Measurements from ENCODE around the gene KCTD15.

The KCTD15 gene

GRCh38 chr19:33772102-33772857 is 24.4 kb upstream of the KCTD15 start:
- Histone ChIP-seq H3K27me3 (replicated peaks) (peaks cover 2% of the 10 kb centered on the region), H3K36me3 (replicated peaks) (no peaks in the 10 kb centered on the region), H3K27ac (no peak overlapping the region), H3K4me3 (ENCODE audit: low read depth, low read length) (no peak overlapping the region)
- in situ Hi-C loops (cut with HindIII; ENCODE audit: low pct_ligation_motif_present, low sequenced_read_pairs) = loop anchor here (25.0 kb wide), 1 partner anchor 360 kb away; no protein-coding TSS in a partner anchor
- TF ChIP-seq, protein P1, sequence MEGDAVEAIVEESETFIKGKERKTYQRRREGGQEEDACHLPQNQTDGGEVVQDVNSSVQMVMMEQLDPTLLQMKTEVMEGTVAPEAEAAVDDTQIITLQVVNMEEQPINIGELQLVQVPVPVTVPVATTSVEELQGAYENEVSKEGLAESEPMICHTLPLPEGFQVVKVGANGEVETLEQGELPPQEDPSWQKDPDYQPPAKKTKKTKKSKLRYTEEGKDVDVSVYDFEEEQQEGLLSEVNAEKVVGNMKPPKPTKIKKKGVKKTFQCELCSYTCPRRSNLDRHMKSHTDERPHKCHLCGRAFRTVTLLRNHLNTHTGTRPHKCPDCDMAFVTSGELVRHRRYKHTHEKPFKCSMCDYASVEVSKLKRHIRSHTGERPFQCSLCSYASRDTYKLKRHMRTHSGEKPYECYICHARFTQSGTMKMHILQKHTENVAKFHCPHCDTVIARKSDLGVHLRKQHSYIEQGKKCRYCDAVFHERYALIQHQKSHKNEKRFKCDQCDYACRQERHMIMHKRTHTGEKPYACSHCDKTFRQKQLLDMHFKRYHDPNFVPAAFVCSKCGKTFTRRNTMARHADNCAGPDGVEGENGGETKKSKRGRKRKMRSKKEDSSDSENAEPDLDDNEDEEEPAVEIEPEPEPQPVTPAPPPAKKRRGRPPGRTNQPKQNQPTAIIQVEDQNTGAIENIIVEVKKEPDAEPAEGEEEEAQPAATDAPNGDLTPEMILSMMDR (IDR thresholded peaks at IDR 0.05; ENCODE audit: low read depth, low read length, missing control alignments) = no peak
- DNase-seq = no peak

DNA sequence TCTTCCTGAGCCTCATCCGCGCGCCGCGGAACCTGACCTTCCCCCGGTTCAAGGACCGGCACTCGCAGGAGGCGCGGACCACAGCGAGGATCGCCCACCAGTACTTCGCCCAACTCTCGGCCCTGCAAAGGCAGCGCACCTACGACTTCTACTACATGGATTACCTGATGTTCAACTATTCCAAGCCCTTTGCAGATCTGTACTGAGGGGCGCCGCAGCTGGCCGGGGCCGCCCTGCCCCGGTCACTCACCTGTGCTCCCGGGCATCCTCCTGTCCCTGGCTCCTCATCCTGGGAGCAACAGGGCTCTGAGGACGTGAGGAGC is 23.9 kb upstream of the KCTD15 start:
- no peak for DNase-seq
- H3K36me3 ChIP-seq (replicated peaks) = no peaks in the 10 kb centered on the region
- H3K4me3 ChIP-seq (ENCODE audit: low read depth, low read length) = no peak overlapping the region
- in situ Hi-C loops (cut with HindIII; ENCODE audit: low pct_ligation_motif_present, low sequenced_read_pairs) = loop anchor here (25.0 kb wide), 1 partner anchor 361 kb away; no protein-coding TSS in a partner anchor
- H3K27me3 ChIP-seq (replicated peaks) = peaks cover 2% of the 10 kb centered on the region
- no peak overlapping the region for H3K27ac ChIP-seq
- TF ChIP-seq, protein P1 (IDR thresholded peaks at IDR 0.05; ENCODE audit: low read depth, low read length, missing control alignments) = no peak

DNA sequence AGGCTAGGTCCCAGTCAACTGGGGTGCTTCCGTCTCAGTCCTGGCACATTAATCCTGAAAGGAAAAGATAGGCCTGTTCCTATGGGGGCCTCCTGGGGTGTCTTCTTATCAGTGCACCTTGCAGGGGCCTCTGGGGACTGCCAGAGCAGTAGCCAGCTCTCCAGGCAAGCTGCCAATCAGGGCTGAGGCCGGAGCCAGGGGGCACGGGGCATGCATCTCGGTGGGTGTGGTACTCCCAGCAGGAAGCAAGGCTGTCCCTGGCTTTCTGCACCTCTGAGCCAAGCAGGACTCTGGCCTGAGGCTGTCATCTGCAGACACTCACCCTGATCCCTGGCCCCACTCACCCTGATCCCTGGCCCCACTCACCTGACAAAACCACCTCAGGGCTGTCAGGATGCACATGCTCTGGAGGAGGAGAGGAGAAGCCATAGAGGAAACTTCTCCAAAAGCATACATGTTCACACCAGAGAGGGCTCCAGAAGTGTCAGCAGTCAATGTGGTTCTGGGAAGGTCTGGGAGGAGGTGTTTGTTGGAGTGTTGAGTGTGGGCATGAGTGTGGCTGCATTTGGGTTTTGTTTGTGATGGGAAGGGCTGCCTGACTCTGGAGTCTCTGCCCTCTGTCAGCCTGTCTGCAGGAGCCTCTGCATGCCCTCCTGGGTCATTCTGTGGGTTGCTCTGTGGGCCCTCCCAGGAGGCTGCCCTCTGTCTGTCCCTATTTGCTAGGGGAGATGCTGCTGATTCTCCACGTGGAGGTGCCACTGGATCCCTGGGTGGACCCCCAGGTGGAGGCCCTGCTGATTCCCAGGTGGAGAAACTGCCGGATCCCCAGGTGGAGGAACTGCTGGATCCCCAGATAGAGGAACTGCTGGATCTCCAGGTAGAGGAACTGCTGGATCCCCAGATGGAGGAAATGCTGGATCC is 22.7 kb upstream of the KCTD15 start:
- no peak for DNase-seq
- no peak overlapping the region for H3K4me3 ChIP-seq (ENCODE audit: low read depth, low read length)
- no peak overlapping the region for H3K27ac ChIP-seq
- no peaks in the 10 kb centered on the region for H3K36me3 ChIP-seq (replicated peaks)
- H3K27me3 ChIP-seq (replicated peaks) = peaks cover 2% of the 10 kb centered on the region
- TF ChIP-seq, protein P1 (IDR thresholded peaks at IDR 0.05; ENCODE audit: low read depth, low read length, missing control alignments) = no peak
- in situ Hi-C loops (cut with HindIII; ENCODE audit: low pct_ligation_motif_present, low sequenced_read_pairs) = loop anchor here (25.0 kb wide), 1 partner anchor 362 kb away; no protein-coding TSS in a partner anchor

- no peak overlapping the region for H3K27ac ChIP-seq
- TF ChIP-seq, protein P1 (IDR thresholded peaks at IDR 0.05; ENCODE audit: low read depth, low read length, missing control alignments) = no peak
- in situ Hi-C loops (cut with HindIII; ENCODE audit: low pct_ligation_motif_present, low sequenced_read_pairs) = loop anchor here (25.0 kb wide), 1 partner anchor 362 kb away; no protein-coding TSS in a partner anchor
- no peaks in the 10 kb centered on the region for H3K36me3 ChIP-seq (replicated peaks)
- H3K4me3 ChIP-seq (ENCODE audit: low read depth, low read length) = no peak overlapping the region
- DNase-seq = no peak
- peaks cover 2% of the 10 kb centered on the region for H3K27me3 ChIP-seq (replicated peaks)
Observed at GRCh38 chr19:33774751-33775150, 21.9 kb upstream of the KCTD15 start.

GRCh38 chr19:33775731-33776487 is 20.8 kb upstream of the KCTD15 start:
- no peak overlapping the region for H3K27ac ChIP-seq
- H3K36me3 ChIP-seq (replicated peaks) = no peaks in the 10 kb centered on the region
- TF ChIP-seq, protein P1 (IDR thresholded peaks at IDR 0.05; ENCODE audit: low read depth, low read length, missing control alignments) = no peak
- H3K4me3 ChIP-seq (ENCODE audit: low read depth, low read length) = no peak overlapping the region
- H3K27me3 ChIP-seq (replicated peaks) = no peaks in the 10 kb centered on the region
- DNase-seq = no peak
- in situ Hi-C loops (cut with HindIII; ENCODE audit: low pct_ligation_motif_present, low sequenced_read_pairs) = no loop called here

Data from brain microvascular endothelial cell (primary cell).